ENCODE results near the gene LIMA1.

GRCh38 chr12:50207424-50207823 lies 75.9 kb downstream of the LIMA1 start:
- no peak for TF ChIP-seq CTCF (IDR thresholded peaks at IDR 0.05)
- no peak for TF ChIP-seq POLR2A (IDR thresholded peaks at IDR 0.05)
- no peak for TF ChIP-seq POLR2AphosphoS5 (IDR thresholded peaks at IDR 0.05)
- TF ChIP-seq EP300 (IDR thresholded peaks at IDR 0.05; ENCODE audit: low read depth): no peak

Measured in transverse colon (tissue), 4 donors.